AG10803 (cell line): ENCODE results near the gene GNPDA2.
A peak's percentile ranks its signal among the peaks of the same experiment; 100 is the strongest.

ENCODE experiments used
- DNase-seq: peaks from one replicate; pipeline ENCODE4 v3.0.0; 2010; ENCODE audit warnings: low read depth
- H3K4me3 ChIP-seq: 2 replicates; pipeline ENCODE4 v1.5.1; 2011; ENCODE audit warnings: mild to moderate bottlenecking, low read length, control low read depth
- CTCF ChIP-seq: conservative IDR thresholded peaks from 2 replicates; pipeline ENCODE4 v1.5.1; 2011; ENCODE audit warnings: mild to moderate bottlenecking, low read length, control low read depth, inconsistent platforms

Gene GNPDA2

GRCh38 chr4:44684648-44685047, 41.7 kb downstream of the GNPDA2 start:
- H3K4me3 ChIP-seq, result no peak overlapping the region
- no peak for DNase-seq
- no peak for TF ChIP-seq CTCF

- no peak for DNase-seq
- no peak for TF ChIP-seq CTCF
- H3K4me3 ChIP-seq, result peak overlapping the region; percentile 85
Measured at GRCh38 chr4:44679060-44679459, 47.3 kb downstream of the GNPDA2 start.

GRCh38 chr4:44678094-44679041, 48.0 kb downstream of the GNPDA2 start, which contains the start of gene GUF1:
Gene GUF1, plus strand, starts transcription at chr4:44678420. Its CDS starts 203 bp downstream, at chr4:44678623.
- peak; percentile 84 for DNase-seq

GRCh38 chr4:44675366-44675765, 51.0 kb downstream of the GNPDA2 start:
- H3K4me3 ChIP-seq, result no peak overlapping the region
- DNase-seq, result no peak
- no peak for TF ChIP-seq CTCF

More at GRCh38 chr4:44678094-44679041, 48.0 kb downstream of the GNPDA2 start, which contains the start of gene GUF1:
- H3K4me3 ChIP-seq, result peak within 1 kb of the TSS; percentile 85
- TF ChIP-seq CTCF, result no peak; the same call in 1 of the 2 replicates

- H3K4me3 ChIP-seq, result no peak overlapping the region
- no peak for DNase-seq
- TF ChIP-seq CTCF, result no peak
Measured at GRCh38 chr4:44674471-44674870, 51.9 kb downstream of the GNPDA2 start.

- no peak overlapping the region for H3K4me3 ChIP-seq
- no peak for TF ChIP-seq CTCF
- no peak for DNase-seq
Measured at GRCh38 chr4:44671636-44672035, 54.7 kb downstream of the GNPDA2 start.

GRCh38 chr4:44670506-44671199, 55.7 kb downstream of the GNPDA2 start:
- H3K4me3 ChIP-seq, result no peak overlapping the region
- no peak for TF ChIP-seq CTCF
- no peak for DNase-seq
